Adrenal gland (tissue), 5 donors: Measurements from ENCODE around the gene NAGS.

Source experiments
- POLR2A ChIP-seq, 2 donors: fragments of 450-650 bp; IDR thresholded peaks; one replicate each; pipeline ENCODE4 v1.6.1; 2017; ENCODE audit warnings: antibody characterized with exemption in 2 of 2, mild to moderate bottlenecking in 2 of 2, moderate library complexity in 1 of 2
- TF ChIP-seq, protein P1 (sequence below), 6 experiments: fragments of 450-650 bp in 4 of 6; fragments of 200-600 bp in 2 of 6; sonication (generic) in 1 of 6; IDR thresholded peaks; 1 replicate in 5 of 6; 2 replicates in 1 of 6; pipeline versions ENCODE4 v1.5.1 to v1.8.0; 2016 to 2021; ENCODE audit warnings: antibody characterized with exemption in 6 of 6, mild to moderate bottlenecking in 2 of 6, moderate library complexity in 1 of 6
- donor health status: DM: no; HTN: no; CAD: no.

GRCh38 chr17:44024271-44024663, 19.8 kb downstream of the NAGS start:
- TF ChIP-seq POLR2A (IDR thresholded peaks at IDR 0.05) = no peak
- TF ChIP-seq, protein P1, sequence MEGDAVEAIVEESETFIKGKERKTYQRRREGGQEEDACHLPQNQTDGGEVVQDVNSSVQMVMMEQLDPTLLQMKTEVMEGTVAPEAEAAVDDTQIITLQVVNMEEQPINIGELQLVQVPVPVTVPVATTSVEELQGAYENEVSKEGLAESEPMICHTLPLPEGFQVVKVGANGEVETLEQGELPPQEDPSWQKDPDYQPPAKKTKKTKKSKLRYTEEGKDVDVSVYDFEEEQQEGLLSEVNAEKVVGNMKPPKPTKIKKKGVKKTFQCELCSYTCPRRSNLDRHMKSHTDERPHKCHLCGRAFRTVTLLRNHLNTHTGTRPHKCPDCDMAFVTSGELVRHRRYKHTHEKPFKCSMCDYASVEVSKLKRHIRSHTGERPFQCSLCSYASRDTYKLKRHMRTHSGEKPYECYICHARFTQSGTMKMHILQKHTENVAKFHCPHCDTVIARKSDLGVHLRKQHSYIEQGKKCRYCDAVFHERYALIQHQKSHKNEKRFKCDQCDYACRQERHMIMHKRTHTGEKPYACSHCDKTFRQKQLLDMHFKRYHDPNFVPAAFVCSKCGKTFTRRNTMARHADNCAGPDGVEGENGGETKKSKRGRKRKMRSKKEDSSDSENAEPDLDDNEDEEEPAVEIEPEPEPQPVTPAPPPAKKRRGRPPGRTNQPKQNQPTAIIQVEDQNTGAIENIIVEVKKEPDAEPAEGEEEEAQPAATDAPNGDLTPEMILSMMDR (IDR thresholded peaks at IDR 0.05) = no peak
